Pancreas (tissue), 10 donors: ENCODE measurements around the gene NRSN2. TPM values are rescaled to one million over a fixed set of nuclear protein-coding genes. Genes with fewer than 3 reads are reported as not detected.

Experiments
- ATAC-seq, 4 donors: fragments of 200-7000 bp; cut with Tn5 transposase; one replicate each; pipeline versions ENCODE4 v1.8.0 to v1.9.1; 2020; ENCODE audit warnings: mild to moderate bottlenecking in 4 of 4, moderate library complexity in 4 of 4
- DNase-seq, 6 donors: peaks; one replicate each; pipeline ENCODE4 v3.0.0-alpha.2; 2020
- FAIRE-seq: peaks from 2 replicates; lab custom pipeline; 2012; peaks lifted over from hg19 to GRCh38; lab: Jason Lieb, UNC
- H3K27ac ChIP-seq, 4 donors: fragments of 200-600 bp; sonication (generic); 1 replicate in 3 of 4; 2 replicates in 1 of 4; pipeline versions ENCODE4 v1.5.0 to v1.8.0; 2020
- H3K27me3 ChIP-seq, 4 donors: fragments of 200-600 bp; one replicate each; pipeline ENCODE4 v1.8.0; 2021
- H3K36me3 ChIP-seq, 3 donors: fragments of 200-600 bp; sonication (generic) in 1 of 3; one replicate each; pipeline versions ENCODE4 v1.5.0 to v1.8.0; 2020 to 2021
- H3K4me1 ChIP-seq, 3 donors: fragments of 200-600 bp; one replicate each; pipeline ENCODE4 v1.8.0; 2021
- H3K4me3 ChIP-seq, 4 donors: fragments of 200-600 bp; sonication (generic) in 2 of 4; one replicate each; pipeline versions ENCODE4 v1.5.0 to v1.8.0; 2020 to 2021
- H3K9me3 ChIP-seq, 4 donors: fragments of 200-600 bp; one replicate each; pipeline ENCODE4 v1.8.0; 2021
- CTCF ChIP-seq, 4 donors: fragments of 200-600 bp; sonication (generic) in 3 of 4; IDR thresholded peaks; one replicate each; pipeline versions ENCODE4 v1.5.0 to v1.8.0; 2021; ENCODE audit warnings: antibody characterized with exemption in 4 of 4
- WGBS, 2 donors: extraction: QIAGEN DNeasy Blood & Tissue Kit; methylation state at CpG; one replicate each; pipeline ENCODE4 v1.1.7; 2013; 5-methylcytosine and 5-hydroxymethylcytosine counted together
- intact Hi-C, 3 donors: fragments of 100-400 bp; cut with DNase I; formaldehyde crosslinking; loops; one replicate each; pipeline versions ENCODE4 v1.11.1 to v1.14.2; 2022
- polyA plus RNA-seq, 2 donors: library from polyadenylated mRNA; stranded (reverse); fragments of 200-250 nt; gene quantifications; one replicate each; pipeline ENCODE4 v1.2.3, GENCODE V29; 2013
- total RNA-seq, 6 donors: library from RNA; stranded (reverse); fragmentation: NEBNext Ultra II Directional in 4 of 6; extraction: Animal tissue kit (Norgen Biotek cat#: 25700) in 4 of 6; gene quantifications; one replicate each; pipeline versions ENCODE4 v1.2.1 to v1.2.4, GENCODE V29; 2021 to 2023
- donor health status: healthy with polysubstance abuse.
- donor health status: DM: no; HTN: no; CAD: no; lungs with moderate emphysema.
- donor health status: DM: no; HTN: no; CAD: no.
- donor health status: control.
- donor health status: control.
- donor health status: Bipolar disorder and iron deficiency.
- donor health status: DM: yes; HTN: yes; CAD: no.
- donor health status: DM: no; HTN: no; CAD: no.
- donor health status: DM: no; HTN: no; CAD: no.
- donor health status: DM: yes; HTN: yes; CAD: no.

NRSN2 gene
- total and polyA plus RNA-seq, 8 donors = 10.7 to 41.3 (median 18.2) TPM

- intact Hi-C loops = no loop called here
- Histone ChIP-seq H3K27ac (peak overlapping the region in 3 of 4 donors; percentile 33 to 63 (median 59)), H3K4me3 (peak overlapping the region in 2 of 4 donors; percentile 21 to 36), H3K9me3 (no peaks in the 10 kb centered on the region), H3K4me1 (peaks cover 0 to 3% (median 0%) of the 10 kb centered on the region in 3 donors), H3K36me3 (no peaks in the 10 kb centered on the region), H3K27me3 (no peaks in the 10 kb centered on the region)
- 15 to 20% methylated on average over 31 of the region's 31 CpGs for WGBS, 2 donors
- no peak for FAIRE-seq
- DNase-seq = peak; percentile 87 to 96 (median 94)
- no peak for TF ChIP-seq CTCF (IDR thresholded peaks at IDR 0.05)
- peak; percentile 99 to 100 (median 99) for ATAC-seq
These were observed 36.9 kb upstream of the NRSN2 start for GRCh38 chr20:309841-310644.

GRCh38 chr20:310645-311044 lies 36.3 kb upstream of the NRSN2 start:
- 11 to 15% methylated on average over 7 of the region's 7 CpGs for WGBS, 2 donors
- ATAC-seq (no peak), FAIRE-seq (peak; percentile 87), DNase-seq (no peak)
- Histone ChIP-seq H3K9me3 (no peaks in the 10 kb centered on the region), H3K36me3 (no peaks in the 10 kb centered on the region), H3K27ac (no peak overlapping the region), H3K4me3 (peak overlapping the region in 1 of 4 donors; percentile 36), H3K27me3 (no peaks in the 10 kb centered on the region), H3K4me1 (peaks cover 0 to 3% (median 0%) of the 10 kb centered on the region in 3 donors)
- intact Hi-C loops = no loop called here
- no peak for TF ChIP-seq CTCF (IDR thresholded peaks at IDR 0.05)

- intact Hi-C loops = no loop called here
- ATAC-seq (no peak), DNase-seq (no peak), FAIRE-seq (no peak)
- WGBS, 2 donors = 82 to 91% methylated on average over 7 of the region's 7 CpGs
- H3K36me3 ChIP-seq = no peaks in the 10 kb centered on the region
- TF ChIP-seq CTCF (IDR thresholded peaks at IDR 0.05) = no peak
- peaks cover 0 to 3% (median 0%) of the 10 kb centered on the region in 3 donors for H3K4me1 ChIP-seq
- H3K27ac ChIP-seq = no peak overlapping the region
- no peaks in the 10 kb centered on the region for H3K27me3 ChIP-seq
- H3K9me3 ChIP-seq = no peaks in the 10 kb centered on the region
- no peak overlapping the region for H3K4me3 ChIP-seq
These were observed 35.3 kb upstream of the NRSN2 start for GRCh38 chr20:311609-312008.

- H3K36me3 ChIP-seq = no peaks in the 10 kb centered on the region
- H3K9me3 ChIP-seq = no peaks in the 10 kb centered on the region
- intact Hi-C loops = no loop called here
- DNase-seq (no peak), ATAC-seq (no peak), FAIRE-seq (no peak)
- no peak overlapping the region for H3K27ac ChIP-seq
- H3K4me1 ChIP-seq = peaks cover 0 to 3% (median 0%) of the 10 kb centered on the region in 3 donors
- H3K27me3 ChIP-seq = no peaks in the 10 kb centered on the region
- TF ChIP-seq CTCF (IDR thresholded peaks at IDR 0.05) = no peak
- no peak overlapping the region for H3K4me3 ChIP-seq
- WGBS, 2 donors = 89 to 92% methylated on average over 8 of the region's 8 CpGs
These were observed 34.8 kb upstream of the NRSN2 start for GRCh38 chr20:312067-312466.

- no peaks in the 10 kb centered on the region for H3K9me3 ChIP-seq
- intact Hi-C loops = no loop called here
- H3K36me3 ChIP-seq = no peaks in the 10 kb centered on the region
- H3K27ac ChIP-seq = no peak overlapping the region
- H3K4me3 ChIP-seq = no peak overlapping the region
- H3K4me1 ChIP-seq = peaks cover 0 to 3% (median 0%) of the 10 kb centered on the region in 3 donors
- FAIRE-seq (no peak), DNase-seq (no peak), ATAC-seq (no peak)
- TF ChIP-seq CTCF (IDR thresholded peaks at IDR 0.05) = no peak
- 42% methylated on average over 1 of the region's 1 CpG for WGBS, 2 donors
- no peaks in the 10 kb centered on the region for H3K27me3 ChIP-seq
These were observed 34.0 kb upstream of the NRSN2 start for GRCh38 chr20:312866-313265.
